ENCODE measurements around the gene RNF144B.

DNA sequence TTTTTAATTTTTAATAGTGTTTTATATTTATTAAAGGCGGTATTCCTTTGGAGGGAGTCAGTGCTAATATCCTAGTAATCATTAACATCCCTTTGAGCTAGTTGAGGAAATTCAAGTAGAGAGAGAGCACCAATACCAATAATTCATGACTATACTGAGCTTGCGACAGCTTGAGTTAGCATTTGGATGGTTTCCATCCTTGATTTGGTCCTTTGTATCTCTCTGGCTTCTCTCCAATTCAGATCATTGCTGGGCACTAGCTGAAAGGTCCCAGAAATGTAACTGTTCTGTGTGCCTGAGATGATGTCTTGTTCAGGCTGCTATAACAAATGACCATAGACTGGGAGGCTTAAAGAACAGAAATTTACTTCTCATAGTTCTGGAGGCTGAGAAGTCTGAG lies 77.0 kb downstream of the RNF144B start:
- no peak for TF ChIP-seq CTCF (IDR thresholded peaks at IDR 0.05)
- no peak for TF ChIP-seq POLR2A (IDR thresholded peaks at IDR 0.05; ENCODE audit: low read length)
- no peak for TF ChIP-seq CEBPB (IDR thresholded peaks at IDR 0.05)
